ENCODE data around the gene CD99L2.

The CD99L2 gene

GRCh38 chrX:150854856-150855255 is 43.6 kb downstream of the CD99L2 start:
- POLR2A ChIA-PET, result no interaction called here
- CTCF ChIA-PET, result no interaction called here
- H3K4me3 ChIP-seq (ENCODE audit: low read depth, low read length), result no peak overlapping the region
- no peak for TF ChIP-seq CTCF (IDR thresholded peaks at IDR 0.05; ENCODE audit: insufficient read depth, low read length, missing control alignments)
- DNase-seq (ENCODE audit: low read depth, low spot score), result no peak

- no peak overlapping the region for H3K4me3 ChIP-seq (ENCODE audit: low read depth, low read length)
- POLR2A ChIA-PET, result no interaction called here
- no peak for DNase-seq (ENCODE audit: low read depth, low spot score)
- no peak for TF ChIP-seq CTCF (IDR thresholded peaks at IDR 0.05; ENCODE audit: insufficient read depth, low read length, missing control alignments)
- CTCF ChIA-PET, result no interaction called here
These were observed 48.3 kb downstream of the CD99L2 start for GRCh38 chrX:150849996-150850720.

- CTCF ChIA-PET, result no interaction called here
- DNase-seq (ENCODE audit: low read depth, low spot score), result no peak
These were observed 49.0 kb downstream of the CD99L2 start for GRCh38 chrX:150849486-150849885.

GRCh38 chrX:150848914-150849365 is 49.5 kb downstream of the CD99L2 start:
- POLR2A ChIA-PET, result no interaction called here
- CTCF ChIA-PET, result no interaction called here
- H3K4me3 ChIP-seq (ENCODE audit: low read depth, low read length), result no peak overlapping the region
- DNase-seq (ENCODE audit: low read depth, low spot score), result no peak
- no peak for TF ChIP-seq CTCF (IDR thresholded peaks at IDR 0.05; ENCODE audit: insufficient read depth, low read length, missing control alignments)

More at GRCh38 chrX:150849486-150849885, 49.0 kb downstream of the CD99L2 start:
- no peak overlapping the region for H3K4me3 ChIP-seq (ENCODE audit: low read depth, low read length)
- TF ChIP-seq CTCF (IDR thresholded peaks at IDR 0.05; ENCODE audit: insufficient read depth, low read length, missing control alignments), result no peak
- POLR2A ChIA-PET, result no interaction called here

- POLR2A ChIA-PET, result no interaction called here
- TF ChIP-seq CTCF (IDR thresholded peaks at IDR 0.05; ENCODE audit: insufficient read depth, low read length, missing control alignments), result no peak
- no peak for DNase-seq (ENCODE audit: low read depth, low spot score)
These were observed 51.4 kb downstream of the CD99L2 start for GRCh38 chrX:150847088-150847487.

GRCh38 chrX:150846130-150846529 is 52.3 kb downstream of the CD99L2 start:
- no peak for TF ChIP-seq CTCF (IDR thresholded peaks at IDR 0.05; ENCODE audit: insufficient read depth, low read length, missing control alignments)
- H3K4me3 ChIP-seq (ENCODE audit: low read depth, low read length), result no peak overlapping the region
- DNase-seq (ENCODE audit: low read depth, low spot score), result no peak
- POLR2A ChIA-PET, result no interaction called here
- CTCF ChIA-PET, result no interaction called here

More at GRCh38 chrX:150847088-150847487, 51.4 kb downstream of the CD99L2 start:
- CTCF ChIA-PET, result no interaction called here
- H3K4me3 ChIP-seq (ENCODE audit: low read depth, low read length), result no peak overlapping the region
